HG03439 (cell line): ENCODE results near the gene GAB2.
"Not testable (repeated sequence)": the region's sequence is repeated elsewhere in the genome, so short reads cannot be mapped to it uniquely, and the experiment has no call there.

Experiments used
- ATAC-seq: cut with Tn5 transposase; IDR thresholded peaks from one replicate; pipeline ENCODE4 v1.9.1; 2021; ENCODE audit warnings: mild to moderate bottlenecking, moderate library complexity; ENCODE audit not compliant: unreplicated experiment

Gene GAB2

DNA sequence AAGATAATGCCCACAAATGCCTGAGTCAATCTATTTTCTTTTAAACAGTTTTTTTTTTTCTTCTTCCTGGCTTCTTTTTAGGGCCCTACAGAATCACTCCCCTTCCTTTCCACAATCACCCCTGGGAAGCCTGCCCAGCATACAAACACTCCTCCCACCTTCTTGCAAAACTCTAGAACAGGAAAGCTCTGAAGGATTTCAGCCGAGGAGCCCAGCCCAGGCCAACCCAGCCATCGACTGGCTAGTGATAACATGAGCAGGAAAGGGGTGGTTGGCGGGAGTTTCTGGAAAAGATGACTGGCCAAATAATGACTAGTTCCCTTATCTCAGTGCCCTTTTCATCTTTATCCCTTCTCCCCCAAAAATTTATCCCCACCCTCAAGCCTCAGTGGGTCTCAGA, 160.7 kb downstream of the GAB2 start:
- no peak for ATAC-seq

DNA sequence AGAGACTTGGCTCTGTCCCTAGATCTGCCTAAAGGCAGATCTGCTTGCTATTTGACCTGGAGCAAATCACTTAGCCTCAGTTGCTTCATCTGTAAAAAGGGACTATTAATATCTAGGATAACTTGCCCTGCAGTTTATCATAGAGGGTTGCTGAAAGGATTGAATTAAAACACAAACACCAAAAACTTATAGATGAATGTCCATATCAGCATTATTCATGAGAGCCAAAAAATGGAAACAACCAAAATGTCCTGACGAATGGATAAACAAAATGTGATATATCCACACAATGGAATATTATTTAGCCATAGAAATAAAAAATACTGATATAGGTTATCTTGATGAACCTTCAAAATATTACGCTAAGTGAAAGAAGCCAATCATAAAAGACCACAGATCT, 161.7 kb downstream of the GAB2 start:
- ATAC-seq, result no peak

DNA sequence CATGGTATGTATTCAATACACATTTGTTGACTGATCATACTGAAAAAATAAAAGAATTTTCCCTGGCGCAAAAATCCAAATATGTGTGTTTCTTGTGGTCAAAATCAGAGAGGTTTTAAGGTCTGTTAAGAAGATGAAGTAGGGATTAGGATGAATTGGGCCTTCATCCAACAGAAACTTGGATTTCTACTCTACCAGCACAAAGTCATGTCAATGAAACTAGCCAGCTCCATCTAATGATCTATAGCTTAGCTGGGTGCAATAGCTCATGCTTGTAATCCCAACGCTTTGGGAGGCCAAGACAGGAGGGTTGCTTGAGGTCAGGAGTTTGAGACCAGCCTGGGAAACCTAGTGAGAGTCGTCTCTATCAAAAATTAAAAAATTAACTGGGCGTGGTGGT, 163.4 kb downstream of the GAB2 start:
- no peak for ATAC-seq

DNA sequence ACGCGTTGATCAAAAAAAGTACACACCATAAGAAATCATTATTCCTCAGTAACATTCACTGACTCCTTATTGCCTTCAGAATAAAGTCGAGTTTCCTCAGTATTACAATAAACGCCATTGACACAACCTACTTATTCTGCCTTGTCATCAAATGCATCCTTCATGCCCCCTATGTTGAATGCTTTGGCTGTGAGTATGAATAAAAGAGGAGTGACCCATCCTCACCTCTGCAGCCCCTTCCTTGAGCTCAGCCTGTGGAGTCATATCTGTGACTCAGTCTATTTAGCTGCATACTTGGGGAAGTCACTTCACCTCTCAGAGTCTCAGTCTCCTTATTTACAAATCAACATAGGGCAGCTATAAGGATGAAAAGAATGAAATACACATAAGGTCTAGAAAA, 163.8 kb downstream of the GAB2 start:
- ATAC-seq, result no peak

DNA sequence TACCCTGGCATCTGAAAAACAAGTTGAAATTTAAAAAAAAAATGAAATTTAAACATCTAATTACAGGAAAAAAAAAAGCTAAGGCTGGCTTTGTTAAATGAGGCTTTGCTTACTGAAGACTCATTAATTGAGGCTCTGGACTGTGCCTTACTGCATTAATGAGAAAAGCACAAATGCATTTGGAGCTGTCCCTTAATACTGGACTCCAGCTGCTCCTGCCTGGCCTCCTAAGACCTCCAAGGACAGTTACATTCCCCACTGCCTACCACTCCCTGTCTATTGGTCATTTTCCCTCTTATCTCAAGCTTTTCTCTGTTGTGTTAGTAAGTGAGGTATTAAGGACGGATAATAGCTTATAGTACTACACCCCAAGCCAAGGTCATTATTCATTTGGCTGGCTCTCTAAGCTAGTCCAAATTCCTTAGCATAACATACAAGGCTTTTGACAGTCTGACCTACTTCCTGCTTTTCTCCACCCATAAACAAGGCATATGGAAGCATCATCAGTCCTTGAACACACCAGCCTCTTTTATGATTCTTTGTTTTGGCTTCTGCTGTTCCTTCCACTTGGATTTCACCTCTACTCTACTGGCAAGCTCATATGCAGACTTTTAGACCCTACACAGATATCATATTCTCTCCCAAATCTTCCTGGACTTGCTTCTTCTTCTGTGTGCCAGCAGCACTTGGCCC, 166.4 kb downstream of the GAB2 start:
- ATAC-seq, result no peak

DNA sequence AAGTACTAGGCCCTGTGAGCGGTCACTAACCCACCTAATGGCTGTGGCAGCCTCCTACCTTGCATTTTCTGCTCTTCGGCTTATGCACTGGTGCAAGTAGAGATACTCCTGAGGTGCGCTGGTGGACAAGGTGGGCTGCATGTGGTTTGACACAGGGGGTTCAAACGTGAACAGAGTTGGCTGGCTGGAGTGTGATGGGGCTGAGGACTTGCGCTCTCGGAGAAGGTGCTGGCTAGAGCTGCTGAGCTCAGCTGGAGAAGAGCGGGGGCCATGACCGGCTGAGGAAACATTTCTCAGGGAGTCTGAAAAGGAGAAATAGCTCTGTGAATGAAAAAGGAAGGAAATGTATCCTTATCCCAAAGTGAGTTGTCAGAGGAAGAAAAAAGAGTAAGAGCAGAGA, 167.5 kb downstream of the GAB2 start:
- ATAC-seq, result no peak

DNA sequence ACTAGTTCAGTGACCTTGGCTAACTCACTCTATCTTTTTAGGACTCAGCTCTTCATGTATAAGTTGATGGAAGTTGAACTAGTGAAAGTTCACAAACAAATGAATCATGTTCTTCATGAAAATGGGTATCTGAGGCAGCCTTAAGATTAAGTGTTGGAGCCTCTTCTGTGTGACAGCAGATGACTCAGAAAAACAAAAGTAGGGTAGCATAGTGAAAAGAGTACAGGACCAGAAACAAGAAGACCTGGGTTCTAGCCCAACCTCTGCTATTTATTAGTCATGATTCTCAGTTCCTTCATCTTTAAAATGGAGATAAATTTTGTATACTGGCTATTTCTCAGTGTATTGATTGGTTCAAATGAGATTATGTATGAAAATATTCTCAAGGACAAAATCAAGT, 168.7 kb downstream of the GAB2 start:
- no peak for ATAC-seq

DNA sequence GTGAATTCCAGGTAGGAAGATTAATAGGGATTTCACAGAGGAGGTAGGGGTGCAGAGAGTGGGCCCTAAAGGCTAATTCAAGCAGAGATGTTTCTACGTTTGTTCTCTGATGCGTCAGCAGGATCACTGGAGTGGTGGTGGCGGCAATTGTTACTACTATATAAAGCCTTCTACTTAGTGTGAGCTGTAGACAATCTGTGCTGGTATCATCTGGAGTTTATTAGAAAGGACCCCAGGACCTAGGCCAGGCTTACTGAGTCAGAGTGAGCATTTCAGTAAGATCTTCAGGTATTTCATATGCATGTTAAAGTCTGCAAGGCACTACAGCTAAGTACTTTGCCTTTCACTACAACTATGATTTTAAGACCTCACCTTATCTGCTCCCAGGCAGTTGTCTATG, 169.4 kb downstream of the GAB2 start:
- no peak for ATAC-seq

DNA sequence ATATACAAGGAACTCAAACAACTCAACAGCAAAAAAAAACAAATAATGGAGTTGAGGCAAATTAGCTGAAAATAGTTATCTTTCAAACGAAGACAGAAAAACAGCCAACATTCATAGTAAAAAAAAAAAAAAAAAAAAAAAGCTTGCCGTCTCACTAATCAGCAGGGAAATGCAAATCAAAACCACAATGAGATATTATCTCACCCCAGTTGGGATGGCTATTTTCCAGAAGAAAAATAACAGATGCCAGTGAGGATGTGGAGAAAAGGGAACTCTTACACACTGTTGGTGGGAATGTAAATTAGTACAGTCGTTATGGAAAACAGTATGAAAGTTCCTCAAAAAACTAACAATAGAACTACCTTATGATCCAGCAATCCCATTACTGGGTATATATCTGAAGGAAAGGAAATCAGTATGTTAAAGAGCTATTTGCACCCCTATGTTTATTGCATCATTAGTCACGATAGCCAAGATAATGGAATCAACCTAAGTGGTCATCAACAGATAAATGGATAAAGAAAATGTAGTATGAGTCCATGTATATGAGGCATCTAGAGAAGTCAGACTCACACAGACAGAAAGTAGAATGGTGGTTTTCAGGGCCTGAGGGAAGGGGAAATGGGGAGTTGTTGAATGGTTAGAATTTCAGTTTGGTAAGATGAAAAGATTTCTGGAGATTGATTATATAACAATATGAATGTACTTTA, 172.9 kb downstream of the GAB2 start:
- ATAC-seq, result no peak

DNA sequence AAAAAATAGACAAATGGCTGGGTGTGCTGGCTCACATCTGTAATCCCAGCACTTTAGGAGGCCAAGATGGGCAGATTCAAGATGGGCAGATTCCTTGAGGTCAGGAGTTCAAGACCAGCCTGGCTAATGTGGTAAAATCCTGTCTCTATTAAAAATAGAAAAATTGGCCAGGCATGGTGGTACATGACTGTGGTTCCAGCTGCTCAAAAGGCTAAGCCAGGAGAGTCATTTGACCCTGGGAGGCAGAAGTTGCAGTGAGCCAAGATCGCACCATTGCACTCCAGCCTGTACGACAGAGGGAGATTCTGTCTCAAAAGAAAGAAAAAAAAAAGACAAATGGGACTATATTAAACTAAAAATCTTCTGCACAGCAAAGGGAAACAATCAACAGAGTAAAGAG, 173.5 kb downstream of the GAB2 start:
- no peak for ATAC-seq

DNA sequence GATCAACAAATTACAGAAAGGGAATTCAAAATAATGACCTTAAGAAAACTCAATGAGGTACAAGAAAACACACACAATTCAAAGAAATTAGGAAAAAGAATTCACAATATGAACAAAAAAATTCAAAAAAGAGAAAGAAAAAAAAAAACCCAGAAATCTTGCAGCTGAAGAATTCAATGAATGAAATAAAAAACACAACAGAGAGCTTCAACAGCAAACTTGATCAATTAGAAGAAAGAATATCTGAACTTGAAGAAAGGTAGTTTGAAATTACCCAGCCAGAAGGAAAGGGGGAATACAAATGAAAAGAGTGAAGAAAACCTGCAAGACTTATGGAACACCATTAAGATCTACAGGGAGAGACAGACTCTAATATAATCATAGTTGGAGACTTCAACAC, 176.1 kb downstream of the GAB2 start:
- ATAC-seq, result no peak

DNA sequence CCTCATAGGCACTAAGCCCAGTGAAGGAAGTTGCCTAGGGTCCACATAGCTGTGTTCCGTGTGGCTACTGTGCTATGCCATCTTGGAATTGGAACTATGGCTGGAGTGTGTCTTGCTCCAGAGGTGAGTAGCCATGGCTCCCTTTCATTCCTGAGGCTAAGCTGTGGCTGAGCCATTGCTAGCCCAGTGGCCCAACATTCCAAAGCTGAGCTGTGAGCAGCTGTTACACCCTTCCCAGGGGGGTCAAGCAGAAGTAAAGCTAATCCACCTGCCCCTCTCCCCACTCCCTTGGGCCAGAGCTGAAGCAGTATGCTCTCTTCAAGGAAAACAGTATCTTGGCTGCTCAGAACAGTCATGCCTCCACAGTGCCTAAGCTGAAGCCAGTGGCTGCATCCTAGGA, 177.8 kb downstream of the GAB2 start:
- ATAC-seq, result no peak

DNA sequence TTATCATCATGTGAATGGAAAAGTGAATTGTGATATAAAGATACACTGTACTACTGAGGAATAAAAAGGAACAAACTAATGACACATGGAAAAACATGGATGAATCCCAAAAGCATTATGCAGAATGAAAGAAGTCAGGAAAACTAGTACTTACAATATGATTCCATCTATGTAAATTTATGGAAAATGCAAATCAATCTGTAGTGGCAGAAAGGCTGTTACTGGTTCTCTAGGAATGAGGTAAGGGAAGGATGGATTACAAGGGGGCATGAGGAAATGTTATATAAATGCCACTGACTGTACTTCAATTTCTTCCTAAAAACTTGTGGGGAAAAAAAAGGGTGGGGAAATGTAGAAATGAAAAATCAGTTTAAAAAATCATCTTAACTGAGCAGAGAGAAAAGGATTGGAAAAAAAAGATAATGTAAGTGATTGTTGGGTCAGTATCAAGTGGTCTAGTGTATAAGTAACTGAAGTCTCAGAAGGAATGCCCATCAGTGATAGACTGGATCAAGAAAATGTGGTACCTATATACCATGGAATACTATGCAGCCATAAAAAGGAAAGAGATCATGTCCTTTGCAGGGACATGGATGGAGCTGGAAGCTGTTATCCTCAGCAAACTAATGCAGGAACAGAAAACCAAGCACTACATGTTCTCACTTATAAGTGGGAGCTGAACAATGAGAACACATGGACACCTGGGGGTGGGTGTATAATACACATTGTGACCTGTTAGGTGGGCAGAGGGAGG, 180.2 kb downstream of the GAB2 start:
- no peak for ATAC-seq

DNA sequence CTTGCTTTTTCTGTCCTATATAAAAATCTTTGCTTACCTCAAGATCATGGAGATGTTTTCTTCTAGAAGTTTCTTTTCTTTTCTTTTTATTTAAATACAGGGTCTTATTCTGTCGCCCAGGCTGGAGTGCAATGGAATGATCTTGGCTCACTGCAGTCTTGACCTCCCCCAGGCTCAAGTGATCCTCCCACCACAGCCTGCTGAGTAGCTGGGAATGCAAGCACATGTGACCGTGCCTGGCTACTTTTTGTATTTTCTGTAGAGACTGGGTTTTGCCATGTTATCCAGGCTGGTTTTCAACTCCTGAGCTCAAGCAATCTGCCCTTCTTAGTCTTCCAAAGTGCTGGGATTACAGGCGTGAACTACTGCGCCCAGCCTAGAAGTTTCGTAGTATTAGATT, 183.6 kb downstream of the GAB2 start:
- no peak for ATAC-seq

DNA sequence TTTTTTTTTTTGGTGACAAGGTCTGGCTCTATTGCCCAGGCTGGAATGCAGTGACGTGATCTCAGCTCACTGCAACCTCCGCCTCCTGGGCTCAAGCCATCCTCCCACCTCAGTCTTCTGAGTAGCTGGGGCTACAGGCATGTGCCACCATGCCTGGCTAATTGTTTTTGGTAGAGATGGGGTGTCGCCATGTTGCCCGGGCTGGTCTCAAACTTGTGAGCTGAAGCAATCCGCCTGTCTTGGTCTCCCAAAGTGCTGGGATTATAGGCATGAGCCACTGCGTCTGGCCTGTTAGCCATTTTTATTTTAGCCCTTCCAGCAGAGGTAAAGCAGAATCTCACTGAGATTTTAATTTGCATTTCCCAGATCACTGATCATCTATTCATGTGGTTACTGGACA, 184.6 kb downstream of the GAB2 start:
- ATAC-seq, result not testable (repeated sequence)

DNA sequence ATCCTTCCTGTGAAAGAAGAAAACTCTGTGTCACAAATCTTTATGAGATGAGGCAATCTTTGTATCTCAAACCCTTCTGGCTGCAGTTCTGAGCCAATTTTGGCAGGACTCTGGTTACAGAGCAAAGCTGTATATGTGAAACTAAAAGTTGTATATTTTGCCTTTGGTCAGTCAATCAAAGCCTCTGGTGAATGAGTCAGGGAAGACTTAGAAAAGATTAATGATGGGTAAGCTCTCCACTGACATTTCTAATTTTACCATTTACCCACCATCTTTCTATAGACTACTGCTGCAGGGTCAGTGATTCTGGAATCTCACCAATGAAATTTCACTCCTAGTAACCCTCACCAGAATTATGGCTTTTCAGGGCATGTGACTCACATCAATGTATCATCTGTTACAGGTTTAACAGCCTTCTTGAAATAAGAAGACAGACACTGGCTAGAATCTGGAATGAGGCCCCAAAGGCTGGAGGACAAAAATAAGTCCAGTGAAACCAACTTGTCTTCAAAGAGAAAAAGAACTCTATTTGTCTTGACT, 185.6 kb downstream of the GAB2 start:
- ATAC-seq, result no peak

DNA sequence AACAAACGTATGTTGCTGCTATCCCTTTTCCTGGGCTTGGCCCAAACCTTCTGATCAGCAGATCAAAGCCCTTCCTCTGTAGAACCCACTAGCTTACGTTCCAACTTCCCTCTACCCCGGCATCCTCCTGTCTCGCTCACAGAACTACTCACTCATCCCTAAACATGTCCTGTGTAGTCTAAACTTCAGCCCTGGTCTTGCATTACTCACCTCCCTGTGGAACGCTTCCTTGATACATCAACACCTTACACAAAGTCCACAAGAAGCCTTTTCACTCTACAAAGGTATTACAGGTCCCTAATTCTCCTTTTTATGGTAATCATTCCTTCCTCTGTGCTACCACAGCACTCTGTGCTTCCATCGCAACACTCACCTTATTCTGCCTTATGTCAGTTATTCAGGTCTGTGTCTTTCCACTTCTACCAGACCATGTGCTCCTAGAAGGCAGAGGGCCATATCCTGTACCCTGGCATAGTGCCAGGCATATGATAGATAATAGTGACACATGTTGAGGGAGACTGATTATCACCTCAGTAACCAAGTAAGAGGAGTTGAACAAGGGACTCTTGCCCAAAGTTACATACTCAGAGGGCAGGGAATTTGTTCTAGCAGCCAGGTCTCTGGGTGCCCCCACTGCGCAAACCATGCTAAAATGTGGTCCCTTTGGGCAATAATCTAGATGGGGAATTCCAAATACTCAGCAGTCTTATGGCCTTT, 187.3 kb downstream of the GAB2 start:
- no peak for ATAC-seq

DNA sequence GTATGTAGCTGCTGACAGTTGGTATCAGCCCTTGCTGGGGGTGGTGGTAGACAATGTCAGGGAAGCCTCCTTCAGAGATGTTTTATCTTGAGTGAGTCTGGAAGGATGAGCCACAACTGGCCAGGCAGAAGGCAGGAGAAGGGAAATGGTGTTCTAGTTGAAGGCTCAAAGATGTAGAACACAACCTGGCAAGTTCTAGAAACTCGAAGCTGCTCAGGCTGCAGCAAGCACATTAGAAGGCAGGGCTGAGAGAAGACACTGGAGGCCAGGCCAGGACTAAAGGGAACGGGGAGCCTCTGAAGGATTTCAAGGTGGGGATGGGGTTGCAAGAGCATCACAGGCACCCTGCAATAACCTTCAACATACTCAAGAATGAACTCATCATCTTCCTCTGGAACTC, 188.5 kb downstream of the GAB2 start:
- no peak for ATAC-seq

DNA sequence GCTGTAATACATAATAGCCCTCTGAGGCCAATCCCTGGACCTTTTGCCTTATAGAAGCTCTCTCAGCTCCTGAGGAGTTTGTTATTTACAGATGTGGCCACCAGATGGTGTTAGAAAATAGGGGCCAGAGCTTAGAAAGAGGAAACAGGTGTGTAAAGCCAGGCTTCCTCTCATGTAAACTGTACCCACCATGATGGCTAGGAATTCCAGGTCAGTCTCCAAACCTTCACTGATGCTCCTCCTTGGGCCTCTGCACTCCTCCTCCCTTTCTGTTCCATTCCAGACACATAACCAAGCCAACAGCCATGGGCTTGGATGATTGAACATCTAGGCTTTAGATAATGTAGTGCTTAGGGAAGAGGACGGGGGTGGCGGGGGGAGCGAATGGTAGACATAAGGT, 189.2 kb downstream of the GAB2 start:
- no peak for ATAC-seq

DNA sequence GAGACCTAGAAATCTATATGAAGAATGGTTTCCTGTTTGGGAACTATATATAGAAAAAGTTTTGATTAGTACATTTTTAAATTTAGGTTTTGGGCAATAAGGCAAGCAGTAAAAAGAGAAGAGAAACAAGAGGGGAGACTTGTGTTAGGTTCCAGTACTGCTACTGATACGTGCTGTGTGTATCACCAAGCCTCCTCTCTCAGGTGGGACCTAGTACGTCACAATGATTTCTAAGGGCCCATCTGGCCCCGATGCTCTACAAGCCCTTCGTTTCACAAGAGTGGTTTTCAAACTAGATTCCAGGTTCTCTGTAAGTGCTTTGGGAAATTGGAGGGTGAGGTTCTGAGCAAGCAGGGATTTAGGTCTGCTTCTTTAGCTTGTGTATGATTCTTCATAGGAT, 189.7 kb downstream of the GAB2 start:
- no peak for ATAC-seq
